ENCODE data around the gene LDAH.

LDAH gene

DNA sequence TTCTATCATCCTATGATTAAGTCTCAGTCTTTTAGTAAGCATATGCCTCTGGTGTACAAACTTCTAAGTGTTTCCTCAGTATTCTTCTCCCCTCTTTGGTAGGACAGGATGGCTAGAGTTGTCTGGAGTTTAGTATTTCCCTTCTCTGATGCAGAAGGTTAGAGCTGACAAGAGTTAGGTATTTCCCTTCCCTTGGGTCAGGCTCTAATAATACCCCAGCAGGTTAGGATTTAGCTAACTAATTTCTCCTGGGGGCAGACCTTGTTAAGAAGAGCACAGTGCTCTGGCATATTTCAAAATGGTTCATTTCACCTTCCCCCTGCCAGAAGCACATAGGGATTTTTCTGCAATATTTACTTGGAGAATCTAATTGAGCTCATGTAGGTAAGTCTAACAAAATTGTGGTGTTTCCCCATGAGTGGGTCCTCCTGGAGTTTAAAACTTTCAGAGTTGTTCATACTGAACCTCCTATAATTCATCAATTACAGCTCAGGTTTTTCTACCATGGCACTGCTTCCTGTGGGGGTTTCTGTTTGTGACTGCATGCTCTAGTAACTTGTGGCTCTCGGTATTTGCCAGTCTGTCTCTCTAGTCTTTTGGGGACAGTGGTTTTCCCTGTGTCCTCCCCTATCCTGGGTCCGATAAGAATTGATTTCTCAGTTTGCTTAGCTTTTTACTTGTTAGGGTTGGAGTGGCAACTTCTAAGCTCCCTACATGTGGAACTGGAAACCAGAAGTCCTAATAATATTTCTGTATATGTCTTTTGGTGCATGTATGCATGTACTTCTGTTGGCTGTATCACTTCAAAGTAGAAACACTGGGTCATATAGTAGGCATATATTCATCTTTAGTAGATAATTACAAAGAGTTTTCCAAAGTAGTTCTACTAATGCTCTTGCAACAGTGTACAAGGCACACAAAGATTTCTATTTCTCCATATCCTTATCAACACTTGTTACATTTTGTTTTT is 78.2 kb downstream of the LDAH start:
- TF ChIP-seq SUZ12 (IDR thresholded peaks at IDR 0.05; ENCODE audit: extremely low read depth, insufficient read depth, insufficient read length) = no peak
- no peak for TF ChIP-seq YY1 (IDR thresholded peaks at IDR 0.05; ENCODE audit: insufficient read depth, insufficient read length)
- no peak for TF ChIP-seq ZNF274 (IDR thresholded peaks at IDR 0.05; ENCODE audit: low read depth, low read length)
- no peaks in the 10 kb centered on the region for H3K4me1 ChIP-seq (ENCODE audit: insufficient read depth, insufficient read length)
- no peaks in the 10 kb centered on the region for H3K9me3 ChIP-seq (ENCODE audit: insufficient read depth, low read length)
- H3K36me3 ChIP-seq (ENCODE audit: insufficient read depth, insufficient read length, low read length) = no peaks in the 10 kb centered on the region
- H3K27me3 ChIP-seq (ENCODE audit: insufficient read depth, insufficient read length) = no peaks in the 10 kb centered on the region
- no peak for DNase-seq (ENCODE audit: low read depth, low spot score)
- H3K9ac ChIP-seq (ENCODE audit: insufficient read length, low read depth) = no peak overlapping the region
- H3K4me3 ChIP-seq (ENCODE audit: insufficient read length, low read depth) = no peak overlapping the region

DNA sequence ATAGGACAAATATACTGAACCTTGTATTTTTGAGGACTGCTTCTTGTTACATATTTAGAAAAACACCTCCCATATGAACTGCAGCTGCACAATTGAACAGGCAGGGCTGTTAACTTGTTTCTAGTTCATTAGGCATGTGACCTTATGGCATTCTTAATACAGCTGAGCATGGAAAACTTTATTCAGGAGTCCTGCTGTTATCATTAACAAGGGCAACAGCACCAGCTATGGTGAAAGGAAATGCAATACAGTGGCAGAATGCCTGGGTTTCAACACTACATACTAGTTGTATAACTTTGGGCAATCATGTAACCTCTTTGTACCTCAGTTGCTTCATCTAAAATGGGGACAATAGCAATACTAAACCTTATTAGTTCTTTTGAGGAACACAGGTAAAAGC is 84.1 kb downstream of the LDAH start:
- peaks cover 9% of the 10 kb centered on the region for H3K36me3 ChIP-seq (ENCODE audit: insufficient read depth, insufficient read length, low read length)
- no peak overlapping the region for H3K4me3 ChIP-seq (ENCODE audit: insufficient read length, low read depth)
- H3K4me1 ChIP-seq (ENCODE audit: insufficient read depth, insufficient read length) = no peaks in the 10 kb centered on the region
- H3K9ac ChIP-seq (ENCODE audit: insufficient read length, low read depth) = no peak overlapping the region
- H3K27me3 ChIP-seq (ENCODE audit: insufficient read depth, insufficient read length) = no peaks in the 10 kb centered on the region
- H3K9me3 ChIP-seq (ENCODE audit: insufficient read depth, low read length) = no peaks in the 10 kb centered on the region
- TF ChIP-seq YY1 (IDR thresholded peaks at IDR 0.05; ENCODE audit: insufficient read depth, insufficient read length) (no peak), ZNF274 (IDR thresholded peaks at IDR 0.05; ENCODE audit: low read depth, low read length) (no peak), SUZ12 (IDR thresholded peaks at IDR 0.05; ENCODE audit: extremely low read depth, insufficient read depth, insufficient read length) (no peak)
- DNase-seq (ENCODE audit: low read depth, low spot score) = no peak

- Histone ChIP-seq H3K27me3 (ENCODE audit: insufficient read depth, insufficient read length) (no peaks in the 10 kb centered on the region), H3K4me1 (ENCODE audit: insufficient read depth, insufficient read length) (no peaks in the 10 kb centered on the region), H3K9me3 (ENCODE audit: insufficient read depth, low read length) (no peaks in the 10 kb centered on the region), H3K36me3 (ENCODE audit: insufficient read depth, insufficient read length, low read length) (peaks cover 9% of the 10 kb centered on the region), H3K9ac (ENCODE audit: insufficient read length, low read depth) (no peak overlapping the region), H3K4me3 (ENCODE audit: insufficient read length, low read depth) (no peak overlapping the region)
- DNase-seq (ENCODE audit: low read depth, low spot score) = no peak
- TF ChIP-seq YY1 (IDR thresholded peaks at IDR 0.05; ENCODE audit: insufficient read depth, insufficient read length) (no peak), ZNF274 (IDR thresholded peaks at IDR 0.05; ENCODE audit: low read depth, low read length) (no peak), SUZ12 (IDR thresholded peaks at IDR 0.05; ENCODE audit: extremely low read depth, insufficient read depth, insufficient read length) (no peak)
Measured at GRCh38 chr2:20737505-20737904, 85.4 kb downstream of the LDAH start.

- no peak for DNase-seq (ENCODE audit: low read depth, low spot score)
- Histone ChIP-seq H3K36me3 (ENCODE audit: insufficient read depth, insufficient read length, low read length) (peaks cover 18% of the 10 kb centered on the region), H3K9ac (ENCODE audit: insufficient read length, low read depth) (no peak overlapping the region), H3K4me3 (ENCODE audit: insufficient read length, low read depth) (no peak overlapping the region), H3K9me3 (ENCODE audit: insufficient read depth, low read length) (no peaks in the 10 kb centered on the region), H3K27me3 (ENCODE audit: insufficient read depth, insufficient read length) (no peaks in the 10 kb centered on the region), H3K4me1 (ENCODE audit: insufficient read depth, insufficient read length) (no peaks in the 10 kb centered on the region)
- TF ChIP-seq YY1 (IDR thresholded peaks at IDR 0.05; ENCODE audit: insufficient read depth, insufficient read length) = no peak
Measured at GRCh38 chr2:20728114-20728758, 94.7 kb downstream of the LDAH start.

- TF ChIP-seq ZNF274 (IDR thresholded peaks at IDR 0.05; ENCODE audit: low read depth, low read length) (no peak), YY1 (IDR thresholded peaks at IDR 0.05; ENCODE audit: insufficient read depth, insufficient read length) (no peak), SUZ12 (IDR thresholded peaks at IDR 0.05; ENCODE audit: extremely low read depth, insufficient read depth, insufficient read length) (no peak)
- no peak overlapping the region for H3K4me3 ChIP-seq (ENCODE audit: insufficient read length, low read depth)
- H3K27me3 ChIP-seq (ENCODE audit: insufficient read depth, insufficient read length) = no peaks in the 10 kb centered on the region
- DNase-seq (ENCODE audit: low read depth, low spot score) = no peak
- H3K36me3 ChIP-seq (ENCODE audit: insufficient read depth, insufficient read length, low read length) = peaks cover 18% of the 10 kb centered on the region
- no peaks in the 10 kb centered on the region for H3K9me3 ChIP-seq (ENCODE audit: insufficient read depth, low read length)
- H3K9ac ChIP-seq (ENCODE audit: insufficient read length, low read depth) = no peak overlapping the region
- no peaks in the 10 kb centered on the region for H3K4me1 ChIP-seq (ENCODE audit: insufficient read depth, insufficient read length)
Measured at GRCh38 chr2:20726913-20727312, 96.0 kb downstream of the LDAH start.

DNA sequence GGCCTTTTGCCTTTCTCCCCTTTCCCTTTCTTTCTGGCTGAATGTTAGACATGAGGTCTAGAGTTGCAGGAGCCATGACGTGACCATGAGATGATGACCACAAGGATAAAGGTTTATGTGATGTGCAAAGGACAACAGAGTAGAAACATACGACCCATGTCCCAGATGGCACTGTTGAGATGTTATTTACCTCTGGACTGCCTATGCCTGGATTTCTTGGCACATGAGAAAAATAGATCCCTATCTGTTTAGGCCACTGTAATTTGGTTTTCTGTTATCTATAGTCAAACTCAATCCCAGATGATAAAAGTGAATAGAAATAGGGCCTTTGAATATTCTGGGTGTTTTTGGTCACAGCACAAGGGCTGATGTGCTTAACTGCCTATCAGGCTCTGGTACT is 97.1 kb downstream of the LDAH start:
- Histone ChIP-seq H3K9ac (ENCODE audit: insufficient read length, low read depth) (no peak overlapping the region), H3K27me3 (ENCODE audit: insufficient read depth, insufficient read length) (no peaks in the 10 kb centered on the region), H3K4me1 (ENCODE audit: insufficient read depth, insufficient read length) (no peaks in the 10 kb centered on the region), H3K36me3 (ENCODE audit: insufficient read depth, insufficient read length, low read length) (peaks cover 18% of the 10 kb centered on the region), H3K4me3 (ENCODE audit: insufficient read length, low read depth) (no peak overlapping the region), H3K9me3 (ENCODE audit: insufficient read depth, low read length) (no peaks in the 10 kb centered on the region)
- no peak for DNase-seq (ENCODE audit: low read depth, low spot score)
- no peak for TF ChIP-seq YY1 (IDR thresholded peaks at IDR 0.05; ENCODE audit: insufficient read depth, insufficient read length)
- no peak for TF ChIP-seq SUZ12 (IDR thresholded peaks at IDR 0.05; ENCODE audit: extremely low read depth, insufficient read depth, insufficient read length)
- TF ChIP-seq ZNF274 (IDR thresholded peaks at IDR 0.05; ENCODE audit: low read depth, low read length) = no peak

DNA sequence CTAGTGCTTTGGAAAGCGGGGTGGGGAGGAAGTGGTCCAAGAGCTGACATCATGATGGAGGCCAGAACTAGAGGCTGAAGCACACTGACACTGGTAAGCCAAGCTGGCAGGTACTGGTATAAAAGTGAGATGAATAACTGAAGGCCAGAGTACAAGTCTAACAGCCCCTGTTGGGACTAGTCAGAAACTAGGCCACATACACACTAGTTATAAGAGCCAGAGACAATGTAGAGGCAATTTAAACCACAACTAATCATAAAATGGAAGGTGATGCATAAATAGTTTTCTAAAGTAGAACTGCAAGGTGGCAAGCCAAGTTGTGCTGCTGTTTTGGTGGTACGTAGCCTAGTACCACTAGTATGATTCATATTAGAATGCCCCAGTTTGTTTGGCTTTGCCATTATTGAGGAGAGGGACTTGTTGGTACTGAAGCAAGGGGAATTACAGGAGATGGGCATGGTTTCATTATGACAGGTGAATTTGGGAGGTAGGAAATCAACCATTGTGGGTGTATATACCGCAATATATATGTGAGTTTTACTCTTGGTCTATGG is 98.3 kb downstream of the LDAH start:
- TF ChIP-seq ZNF274 (IDR thresholded peaks at IDR 0.05; ENCODE audit: low read depth, low read length) (no peak), YY1 (IDR thresholded peaks at IDR 0.05; ENCODE audit: insufficient read depth, insufficient read length) (no peak), SUZ12 (IDR thresholded peaks at IDR 0.05; ENCODE audit: extremely low read depth, insufficient read depth, insufficient read length) (no peak)
- Histone ChIP-seq H3K4me1 (ENCODE audit: insufficient read depth, insufficient read length) (no peaks in the 10 kb centered on the region), H3K4me3 (ENCODE audit: insufficient read length, low read depth) (no peak overlapping the region), H3K27me3 (ENCODE audit: insufficient read depth, insufficient read length) (no peaks in the 10 kb centered on the region), H3K9me3 (ENCODE audit: insufficient read depth, low read length) (no peaks in the 10 kb centered on the region), H3K36me3 (ENCODE audit: insufficient read depth, insufficient read length, low read length) (peaks cover 18% of the 10 kb centered on the region), H3K9ac (ENCODE audit: insufficient read length, low read depth) (no peak overlapping the region)
- DNase-seq (ENCODE audit: low read depth, low spot score) = no peak

Measured in NT2/D1 (cell line).